Retinal pigment epithelial cell (primary cell): Measurements from ENCODE around the gene ISCA2.

Source experiments
- DNase-seq: peaks from one replicate; pipeline ENCODE4 v3.0.0-alpha.2; 2010; ENCODE audit warnings: low read depth
- H3K4me3 ChIP-seq: 2 replicates; pipeline ENCODE4 v1.5.1; 2011; ENCODE audit warnings: mild to moderate bottlenecking, low read length, control low read depth, moderate library complexity
- TF ChIP-seq, protein P1 (sequence below): conservative IDR thresholded peaks from 2 replicates; pipeline ENCODE4 v1.5.1; 2011; ENCODE audit warnings: low read depth, low read length, control low read depth, inconsistent platforms

ISCA2 gene

DNA sequence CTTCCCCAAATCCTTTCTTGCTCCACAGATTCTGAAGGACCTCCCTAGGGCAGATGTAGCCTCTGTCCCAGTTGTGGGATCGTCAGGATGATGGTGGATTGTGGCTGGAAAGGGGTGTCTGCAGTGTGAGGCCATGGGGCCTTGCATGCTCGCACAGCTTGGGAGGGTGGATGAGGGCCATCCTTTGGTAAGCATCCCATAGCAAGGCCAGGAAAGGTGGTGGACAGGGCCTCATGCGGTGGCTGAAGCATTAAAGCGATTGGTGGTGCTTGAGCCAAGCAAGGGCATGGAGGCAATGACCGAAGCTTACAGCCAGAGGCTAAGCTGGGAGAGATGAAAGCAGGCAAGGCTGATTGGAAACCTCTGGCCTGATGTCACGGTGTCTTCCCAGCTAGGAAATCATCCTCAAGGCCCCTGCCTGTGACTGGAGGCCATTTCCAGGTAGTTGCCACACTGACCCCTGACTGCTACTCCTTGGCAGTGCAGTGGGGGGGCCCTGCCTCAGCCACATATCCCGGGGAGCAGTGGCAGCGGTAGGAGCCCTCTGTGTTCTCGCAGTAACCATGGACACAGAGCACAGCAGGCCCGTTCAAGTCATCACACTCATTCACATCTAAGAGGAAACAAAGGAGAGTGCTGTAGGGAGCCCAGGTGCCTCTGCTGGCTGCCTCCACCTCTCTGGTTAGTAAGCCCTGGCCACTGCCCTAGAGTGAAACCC lies 7.0 kb downstream of the ISCA2 start:
- TF ChIP-seq, protein P1, sequence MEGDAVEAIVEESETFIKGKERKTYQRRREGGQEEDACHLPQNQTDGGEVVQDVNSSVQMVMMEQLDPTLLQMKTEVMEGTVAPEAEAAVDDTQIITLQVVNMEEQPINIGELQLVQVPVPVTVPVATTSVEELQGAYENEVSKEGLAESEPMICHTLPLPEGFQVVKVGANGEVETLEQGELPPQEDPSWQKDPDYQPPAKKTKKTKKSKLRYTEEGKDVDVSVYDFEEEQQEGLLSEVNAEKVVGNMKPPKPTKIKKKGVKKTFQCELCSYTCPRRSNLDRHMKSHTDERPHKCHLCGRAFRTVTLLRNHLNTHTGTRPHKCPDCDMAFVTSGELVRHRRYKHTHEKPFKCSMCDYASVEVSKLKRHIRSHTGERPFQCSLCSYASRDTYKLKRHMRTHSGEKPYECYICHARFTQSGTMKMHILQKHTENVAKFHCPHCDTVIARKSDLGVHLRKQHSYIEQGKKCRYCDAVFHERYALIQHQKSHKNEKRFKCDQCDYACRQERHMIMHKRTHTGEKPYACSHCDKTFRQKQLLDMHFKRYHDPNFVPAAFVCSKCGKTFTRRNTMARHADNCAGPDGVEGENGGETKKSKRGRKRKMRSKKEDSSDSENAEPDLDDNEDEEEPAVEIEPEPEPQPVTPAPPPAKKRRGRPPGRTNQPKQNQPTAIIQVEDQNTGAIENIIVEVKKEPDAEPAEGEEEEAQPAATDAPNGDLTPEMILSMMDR, result no peak
- no peak overlapping the region for H3K4me3 ChIP-seq
- no peak for DNase-seq

DNA sequence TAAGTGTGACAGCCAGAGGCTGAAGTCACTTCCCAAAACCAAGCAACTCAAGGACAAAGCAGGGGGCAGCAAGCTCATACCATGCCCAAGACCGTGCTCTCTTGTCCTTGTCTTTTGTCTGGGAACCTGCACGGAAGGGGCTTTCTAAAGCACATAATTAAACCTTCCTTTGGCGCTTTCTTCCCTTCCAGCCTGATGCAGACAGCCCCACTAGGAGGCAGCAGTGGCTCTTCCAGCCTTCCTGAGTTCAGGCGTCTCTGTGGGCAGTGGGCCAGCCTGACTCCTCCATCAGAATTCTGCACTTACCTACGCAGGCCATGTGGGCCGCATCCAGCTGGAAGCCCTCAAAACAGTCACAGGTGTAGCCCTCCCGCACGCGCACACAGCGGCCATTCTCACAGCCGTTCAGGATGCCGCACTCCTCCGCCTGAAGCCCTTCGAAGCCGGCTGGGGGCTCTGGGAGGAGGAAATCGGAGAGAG lies 7.6 kb downstream of the ISCA2 start:
- TF ChIP-seq, protein P1, result peak; percentile 93
- no peak for DNase-seq

DNA sequence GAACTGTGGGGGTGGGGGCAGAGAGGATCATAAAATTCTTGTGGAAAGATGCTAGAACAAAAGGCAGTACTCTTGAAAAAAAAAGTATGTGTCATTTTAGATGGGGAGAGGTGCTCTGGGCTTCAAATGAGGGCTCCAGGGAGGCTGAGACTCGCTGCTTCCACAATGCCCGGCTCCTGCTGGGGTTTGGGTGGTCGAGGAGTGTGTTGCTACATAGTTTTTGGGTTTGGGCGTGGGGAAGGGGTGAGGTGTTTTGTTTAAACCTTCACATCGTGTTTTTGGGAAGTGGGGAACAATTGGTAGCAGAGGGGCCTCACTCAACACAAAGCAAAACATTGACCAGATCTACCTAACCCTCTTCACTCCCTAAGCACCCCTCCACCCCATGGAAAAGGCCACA lies 8.1 kb downstream of the ISCA2 start:
- no peak overlapping the region for H3K4me3 ChIP-seq
- TF ChIP-seq, protein P1, result no peak
- DNase-seq, result no peak

More for the DNA sequence above, 7.6 kb downstream of the ISCA2 start:
- H3K4me3 ChIP-seq, result no peak overlapping the region

DNA sequence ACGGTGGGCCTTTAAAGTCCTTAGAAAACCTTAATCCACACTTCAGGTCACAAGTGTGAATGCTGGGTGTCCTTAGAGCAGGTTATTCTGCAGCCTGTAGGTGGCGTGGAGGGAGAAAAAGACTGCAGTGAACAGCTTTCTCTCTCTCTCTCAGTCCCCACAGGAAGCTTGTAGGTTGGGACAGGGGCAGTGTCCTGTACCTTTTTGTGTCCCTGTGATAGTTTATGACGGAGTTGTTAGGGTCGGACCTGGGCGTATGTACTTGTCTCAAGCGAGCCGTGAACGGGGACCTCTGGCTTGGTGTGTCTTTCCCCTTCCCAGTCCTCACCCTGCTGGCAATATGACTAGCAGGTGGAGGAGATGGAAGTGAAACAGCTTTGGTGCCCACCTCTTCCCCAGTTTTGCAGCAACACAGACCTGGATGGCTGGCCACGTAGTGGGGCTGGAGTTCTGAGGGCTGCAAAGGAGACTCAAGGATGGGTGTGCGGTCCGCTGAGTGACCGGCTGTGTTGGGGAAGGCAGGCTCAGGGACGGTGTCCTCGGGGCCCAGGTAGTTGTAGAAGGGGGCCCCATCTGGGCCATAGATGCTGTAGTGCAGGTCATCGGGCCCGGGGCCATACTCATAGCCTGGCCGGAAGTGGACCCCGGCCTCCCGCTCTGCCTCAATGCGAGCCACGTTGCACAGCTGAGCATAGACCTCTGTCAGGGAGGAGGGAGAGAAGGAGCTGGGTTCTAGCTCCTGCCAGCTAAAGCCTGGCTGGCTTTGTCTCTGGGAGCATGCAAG lies 8.9 kb downstream of the ISCA2 start:
- H3K4me3 ChIP-seq, result no peak overlapping the region
- DNase-seq, result no peak
- TF ChIP-seq, protein P1, result peak; percentile 73

DNA sequence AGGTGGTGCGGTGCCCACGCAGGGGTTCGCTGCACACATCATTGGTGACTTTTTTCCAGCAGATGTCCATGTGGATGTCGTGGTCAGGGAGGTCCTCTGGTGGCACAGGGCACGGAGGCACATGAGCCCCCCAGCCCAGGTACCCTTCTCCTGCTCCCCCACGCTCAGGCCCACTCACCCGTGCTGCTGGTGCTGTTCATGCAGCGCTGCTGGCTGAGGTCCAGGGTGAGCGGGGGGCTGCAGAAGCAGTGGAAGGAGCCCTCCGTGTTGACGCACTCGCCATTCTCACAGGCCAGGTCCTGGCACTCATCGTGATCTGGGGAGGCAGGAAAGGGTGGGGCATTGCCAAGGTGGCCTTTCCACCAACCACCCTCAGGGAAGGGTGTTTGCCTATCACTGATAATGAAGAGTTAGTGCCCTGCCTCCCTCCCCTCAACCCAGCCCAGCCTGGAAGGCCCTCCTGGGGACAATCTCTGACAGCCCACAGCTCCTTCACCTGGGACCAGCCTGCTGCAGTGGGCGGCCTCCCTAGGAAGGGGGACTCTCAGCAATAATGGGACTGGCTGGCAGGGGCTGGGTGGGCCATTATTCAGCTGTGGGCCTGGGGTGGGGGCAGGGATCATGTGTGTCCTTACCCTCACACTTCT lies 9.8 kb downstream of the ISCA2 start:
- no peak overlapping the region for H3K4me3 ChIP-seq
- no peak for DNase-seq
- TF ChIP-seq, protein P1, result no peak

DNA sequence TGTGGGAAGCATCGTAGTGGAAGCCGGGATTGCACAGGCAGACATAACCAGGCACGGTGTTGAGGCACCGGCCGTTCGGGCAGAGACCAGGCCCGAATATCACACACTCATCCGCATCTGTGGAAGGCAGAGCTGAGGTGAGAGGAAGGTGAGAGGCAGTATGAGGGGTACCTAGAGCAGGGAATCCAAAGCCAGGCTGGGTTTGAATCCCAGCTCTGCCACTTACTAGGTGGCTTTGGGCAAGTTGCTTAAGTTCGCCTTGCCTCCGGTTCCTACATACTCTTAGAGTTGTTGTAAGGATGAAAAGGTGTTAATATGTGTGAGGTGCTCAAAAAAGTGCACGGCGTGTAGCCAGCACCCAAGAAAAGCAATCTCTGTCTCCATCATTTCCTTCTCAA lies 10.4 kb downstream of the ISCA2 start:
- no peak for DNase-seq
- TF ChIP-seq, protein P1, result no peak
- H3K4me3 ChIP-seq, result no peak overlapping the region
